Fibroblast of skin of abdomen (primary cell): ENCODE data around the gene ZSCAN2. TPM values are rescaled to one million over a fixed set of nuclear protein-coding genes. Genes with fewer than 3 reads are reported as not detected.
"Not testable (repeated sequence)": the region's sequence is repeated elsewhere in the genome, so short reads cannot be mapped to it uniquely, and the experiment has no call there.

Source experiments
- DNase-seq: peaks from one replicate; pipeline ENCODE4 v3.0.0-alpha.2; 2013
- polyA plus RNA-seq, 2 experiments: library from polyadenylated mRNA; unstranded; fragments of 120-200 nt; gene quantifications; one replicate each; pipeline ENCODE4 v1.2.1, GENCODE V29; 2013; ENCODE audit not compliant: insufficient read length in 2 of 2

ZSCAN2 gene
- 12.1 TPM for polyA plus RNA-seq (2013, experiment 1 of 2; ENCODE audit: insufficient read length)
- 13.4 TPM for polyA plus RNA-seq (2013, experiment 2 of 2; ENCODE audit: insufficient read length)

- DNase-seq: peak; percentile 93
Observed at GRCh38 chr15:84600687-84601554, at the start of gene ZSCAN2. ZSCAN2 (plus strand) TSS chr15:84601009; CDS start chr15:84603928, 2,919 bp downstream.

GRCh38 chr15:84551624-84552023 lies 49.2 kb upstream of the ZSCAN2 start:
- DNase-seq: not testable (repeated sequence)

GRCh38 chr15:84552896-84553295 lies 47.9 kb upstream of the ZSCAN2 start:
- no peak for DNase-seq

GRCh38 chr15:84556690-84557089 lies 44.1 kb upstream of the ZSCAN2 start:
- DNase-seq: not testable (repeated sequence)

GRCh38 chr15:84568021-84568420 lies 32.8 kb upstream of the ZSCAN2 start:
- not testable (repeated sequence) for DNase-seq

GRCh38 chr15:84570164-84570735 lies 30.6 kb upstream of the ZSCAN2 start:
- peak; percentile 25 for DNase-seq

- no peak for DNase-seq
Observed at GRCh38 chr15:84572231-84572630, 28.6 kb upstream of the ZSCAN2 start.

GRCh38 chr15:84575493-84575892 lies 25.3 kb upstream of the ZSCAN2 start:
- DNase-seq: no peak

- not testable (repeated sequence) for DNase-seq
Observed at GRCh38 chr15:84577891-84578290, 22.9 kb upstream of the ZSCAN2 start.

GRCh38 chr15:84579261-84579721 lies 21.5 kb upstream of the ZSCAN2 start:
- DNase-seq: peak; percentile 23

- DNase-seq: not testable (repeated sequence)
Observed at GRCh38 chr15:84581676-84582428, 19.0 kb upstream of the ZSCAN2 start.

- DNase-seq: no peak
Observed at GRCh38 chr15:84582583-84583157, 18.1 kb upstream of the ZSCAN2 start.

GRCh38 chr15:84583921-84584320 lies 16.9 kb upstream of the ZSCAN2 start:
- DNase-seq: not testable (repeated sequence)

- DNase-seq: no peak
Observed at GRCh38 chr15:84586696-84587095, 14.1 kb upstream of the ZSCAN2 start.

- DNase-seq: peak; percentile 73
Observed at GRCh38 chr15:84588053-84588874, 12.5 kb upstream of the ZSCAN2 start.

- DNase-seq: no peak
Observed at GRCh38 chr15:84590406-84590805, 10.4 kb upstream of the ZSCAN2 start.

- no peak for DNase-seq
Observed at GRCh38 chr15:84591815-84592214, 9.0 kb upstream of the ZSCAN2 start.

- DNase-seq: no peak
Observed at GRCh38 chr15:84594617-84595290, 6.1 kb upstream of the ZSCAN2 start.

GRCh38 chr15:84595660-84596059 lies 5.1 kb upstream of the ZSCAN2 start:
- no peak for DNase-seq

GRCh38 chr15:84597296-84597695 lies 3.5 kb upstream of the ZSCAN2 start:
- DNase-seq: no peak

GRCh38 chr15:84598250-84598649 lies 2.6 kb upstream of the ZSCAN2 start:
- no peak for DNase-seq
